ENCODE data around the gene TAPBPL. TPM values are rescaled to one million over a fixed set of nuclear protein-coding genes. Genes with fewer than 3 reads are reported as not detected.

Gene TAPBPL, protein sequence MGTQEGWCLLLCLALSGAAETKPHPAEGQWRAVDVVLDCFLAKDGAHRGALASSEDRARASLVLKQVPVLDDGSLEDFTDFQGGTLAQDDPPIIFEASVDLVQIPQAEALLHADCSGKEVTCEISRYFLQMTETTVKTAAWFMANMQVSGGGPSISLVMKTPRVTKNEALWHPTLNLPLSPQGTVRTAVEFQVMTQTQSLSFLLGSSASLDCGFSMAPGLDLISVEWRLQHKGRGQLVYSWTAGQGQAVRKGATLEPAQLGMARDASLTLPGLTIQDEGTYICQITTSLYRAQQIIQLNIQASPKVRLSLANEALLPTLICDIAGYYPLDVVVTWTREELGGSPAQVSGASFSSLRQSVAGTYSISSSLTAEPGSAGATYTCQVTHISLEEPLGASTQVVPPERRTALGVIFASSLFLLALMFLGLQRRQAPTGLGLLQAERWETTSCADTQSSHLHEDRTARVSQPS
- 10.3 and 15.7 TPM in 2 replicates for total RNA-seq

DNA sequence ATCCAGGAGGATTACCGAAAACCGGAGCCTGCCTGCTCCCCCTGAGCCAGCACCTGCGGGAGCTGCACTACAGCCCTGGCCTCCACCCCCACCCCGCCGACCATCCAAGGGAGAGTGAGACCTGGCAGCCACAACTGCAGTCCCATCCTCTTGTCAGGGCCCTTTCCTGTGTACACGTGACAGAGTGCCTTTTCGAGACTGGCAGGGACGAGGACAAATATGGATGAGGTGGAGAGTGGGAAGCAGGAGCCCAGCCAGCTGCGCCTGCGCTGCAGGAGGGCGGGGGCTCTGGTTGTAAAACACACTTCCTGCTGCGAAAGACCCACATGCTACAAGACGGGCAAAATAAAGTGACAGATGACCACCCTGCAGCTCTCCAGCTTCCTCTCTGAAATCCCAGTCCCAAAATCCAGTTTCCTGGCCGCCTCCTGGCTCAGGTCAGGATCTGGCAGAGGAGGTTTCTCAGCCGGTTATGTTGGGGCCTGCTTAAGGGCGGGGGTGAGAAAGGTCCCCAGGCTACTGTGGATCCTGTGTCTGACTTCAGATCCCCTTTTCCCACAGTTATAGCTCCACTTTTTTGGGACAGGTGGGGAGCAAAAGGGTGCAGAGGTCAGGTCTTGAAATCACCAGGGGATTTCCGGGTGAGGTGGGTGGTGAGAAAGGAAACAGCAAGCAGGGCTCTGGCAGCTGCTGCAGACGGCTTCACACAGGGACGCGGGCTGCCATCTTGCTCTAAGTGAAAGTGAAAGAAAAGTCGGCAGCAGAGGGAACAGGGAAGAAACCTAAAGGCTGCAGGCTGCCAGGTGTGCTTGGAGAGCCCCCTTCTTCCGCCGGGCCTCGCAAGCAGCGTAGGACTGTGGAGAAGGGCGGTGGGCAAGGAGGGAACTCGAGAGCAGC is at the start of gene TAPBPL:
Gene TAPBPL, plus strand, starts transcription at position 695 of the 897 bp plus-strand sequence. CDS start 207 bp downstream, outside the sequence.

DNA sequence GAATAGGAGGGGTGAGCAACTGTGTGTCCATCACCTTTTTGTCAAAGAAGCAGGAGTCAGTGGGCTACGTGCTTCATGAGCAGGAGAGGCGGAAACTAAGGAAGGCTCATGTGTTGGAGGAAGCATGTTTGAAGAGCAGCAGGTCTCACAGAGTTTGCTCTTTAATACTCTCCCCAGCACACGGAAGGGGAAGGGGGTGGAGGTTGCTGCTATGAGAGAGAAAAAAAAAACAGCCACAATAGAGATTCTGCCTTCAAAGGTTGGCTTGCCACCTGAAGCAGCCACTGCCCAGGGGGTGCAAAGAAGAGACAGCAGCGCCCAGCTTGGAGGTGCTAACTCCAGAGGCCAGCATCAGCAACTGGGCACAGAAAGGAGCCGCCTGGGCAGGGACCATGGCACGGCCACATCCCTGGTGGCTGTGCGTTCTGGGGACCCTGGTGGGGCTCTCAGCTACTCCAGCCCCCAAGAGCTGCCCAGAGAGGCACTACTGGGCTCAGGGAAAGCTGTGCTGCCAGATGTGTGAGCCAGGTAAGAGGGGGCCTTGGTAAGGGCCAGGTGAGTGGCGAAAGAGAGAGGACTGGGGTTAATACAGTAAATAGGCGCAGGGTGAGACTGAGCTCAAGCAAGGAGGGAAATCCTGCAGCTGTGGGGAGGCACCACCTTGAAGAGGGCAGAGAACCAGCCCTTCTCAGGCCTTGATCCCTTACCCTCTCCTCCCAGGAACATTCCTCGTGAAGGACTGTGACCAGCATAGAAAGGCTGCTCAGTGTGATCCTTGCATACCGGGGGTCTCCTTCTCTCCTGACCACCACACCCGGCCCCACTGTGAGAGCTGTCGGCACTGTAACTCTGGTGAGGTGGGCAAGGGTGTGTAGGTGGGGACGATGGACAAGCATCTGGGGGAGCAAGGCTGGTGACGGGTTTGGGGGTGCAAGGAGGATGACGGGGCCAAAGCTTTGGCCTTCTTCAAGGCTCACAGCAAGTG is 6.8 kb upstream of the TAPBPL start, which contains the start of gene CD27:
Gene CD27, plus strand, starts transcription at position 252 of the 985 bp plus-strand sequence. Its CDS starts 141 bp downstream, at position 393.

DNA sequence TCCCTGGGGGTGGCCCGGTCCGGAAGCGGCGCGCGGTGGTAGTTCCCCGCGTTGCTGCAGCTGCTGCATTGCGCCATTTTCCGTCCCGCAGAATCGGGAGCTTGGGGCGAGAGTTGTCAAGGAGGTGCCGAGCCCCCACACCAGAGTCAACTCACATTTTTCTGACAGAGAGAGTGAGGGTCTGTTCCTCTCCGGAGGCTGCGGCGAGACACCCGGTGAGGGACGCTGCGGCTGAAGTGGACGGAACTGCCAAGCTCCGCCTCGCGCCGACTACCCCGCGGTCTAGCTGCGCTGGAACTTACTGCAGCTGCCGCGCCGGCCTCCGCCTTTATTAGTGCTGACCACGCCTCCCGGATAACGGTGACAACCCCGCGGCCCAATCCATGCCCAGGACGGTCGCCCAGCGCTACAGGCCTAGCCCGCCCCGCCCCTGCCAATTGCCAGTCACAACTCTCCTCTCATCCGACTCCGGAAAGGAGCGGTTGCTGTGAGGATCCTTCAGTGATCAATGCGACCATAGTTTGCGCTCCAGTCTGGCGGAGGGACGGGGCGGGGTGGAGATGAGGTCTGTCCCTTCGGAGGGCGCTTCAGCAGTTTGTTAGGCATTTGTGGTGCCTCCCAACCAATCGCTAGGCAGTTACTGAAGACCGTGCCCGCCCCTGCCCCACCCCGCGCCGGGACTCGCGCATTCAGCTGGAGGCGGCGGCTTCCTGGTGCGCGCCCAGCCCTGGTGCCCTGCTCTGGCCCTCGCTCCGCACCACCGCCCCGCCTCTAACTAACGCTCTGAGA is 18.7 kb downstream of the TAPBPL start, which contains the start of gene VAMP1:
Gene VAMP1, minus strand, starts transcription at position 303 of the 789 bp plus-strand sequence. Its CDS starts 146 bp downstream, at position 157.

DNA sequence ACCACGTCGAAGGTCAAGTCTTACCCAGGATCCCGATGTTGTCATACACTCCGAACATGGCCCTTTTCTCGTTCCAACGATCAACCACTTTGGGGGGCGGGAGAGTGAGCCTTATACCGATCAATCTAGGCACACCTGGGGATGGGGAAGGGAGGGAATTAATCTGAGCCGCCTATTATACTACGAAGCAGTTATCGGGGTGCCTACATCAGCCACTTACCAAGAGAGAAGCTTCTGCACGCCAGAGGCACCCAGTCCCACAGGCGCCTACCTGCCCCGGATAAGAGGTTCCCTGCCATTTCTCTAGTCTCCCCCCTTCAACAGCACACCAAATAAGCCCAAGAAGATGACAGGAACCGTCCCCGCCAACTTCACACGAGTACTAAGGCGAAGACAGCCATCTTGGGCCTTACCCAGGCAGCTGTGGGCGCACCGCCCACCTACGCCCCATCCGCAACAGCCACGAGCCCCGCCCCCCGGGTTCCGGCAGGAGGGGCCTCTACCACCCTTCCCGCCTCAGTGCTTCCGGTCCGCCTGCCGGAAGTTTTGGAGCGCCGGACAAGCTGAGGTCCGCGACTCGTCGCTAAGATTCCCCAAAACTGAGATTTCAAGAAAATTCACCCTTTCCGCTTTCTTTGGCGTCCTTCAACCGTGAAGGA is 41.1 kb downstream of the TAPBPL start, which contains the start of gene MRPL51:
Gene MRPL51, minus strand, starts transcription at position 425 of the 659 bp plus-strand sequence. Its CDS starts 126 bp downstream, at position 299.

DNA sequence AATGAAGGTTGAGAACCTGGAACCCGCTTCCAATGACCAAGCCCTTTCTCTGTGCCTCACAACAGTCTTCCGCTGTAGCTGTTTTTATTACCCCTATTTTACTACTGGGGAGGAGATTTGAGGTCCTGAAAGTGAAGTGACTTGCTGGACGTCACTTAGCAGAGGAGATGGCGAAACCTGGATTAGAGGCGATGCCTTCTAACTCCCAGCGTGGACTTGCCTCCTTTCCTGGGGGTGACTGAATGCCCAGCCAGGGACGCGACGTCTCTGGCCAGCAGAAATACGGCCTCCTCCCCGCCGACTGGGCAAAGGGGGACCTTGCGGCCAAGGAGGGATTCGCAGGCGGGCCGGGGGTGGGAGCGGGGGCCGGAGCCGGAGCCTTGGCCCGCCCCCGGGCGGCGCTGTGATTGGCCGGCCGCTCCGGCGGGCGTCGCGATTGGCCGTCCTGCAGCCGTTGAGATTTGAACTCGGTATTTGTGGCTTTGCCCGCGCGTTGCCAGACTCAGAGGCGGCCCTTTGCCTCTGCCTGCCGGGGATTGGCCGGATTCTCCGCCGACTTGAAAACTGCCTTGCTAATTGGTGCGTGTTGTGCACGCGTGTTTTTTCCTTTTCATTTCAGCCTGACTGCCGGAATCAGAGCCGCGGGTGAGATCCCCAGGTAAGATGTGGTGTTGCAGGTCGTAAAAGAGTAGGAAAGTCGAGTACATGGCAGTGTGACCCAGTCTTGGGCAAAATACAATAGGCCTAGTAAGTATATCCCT is 41.8 kb downstream of the TAPBPL start, which contains the start of gene NCAPD2:
Gene NCAPD2, plus strand, starts transcription at position 606 of the 761 bp plus-strand sequence. CDS start 997 bp downstream, outside the sequence.

Other genes with a start within 250 kb of the TAPBPL start
- not detected in 2 replicates for gene PLEKHG6, start 141.4 kb upstream of the TAPBPL start, total RNA-seq
- gene TNFRSF1A, start 110.0 kb upstream of the TAPBPL start, total RNA-seq = 93.4 and 152 TPM in 2 replicates
- 0.28 and 0.30 TPM in 2 replicates for gene SCNN1A, start 76.5 kb upstream of the TAPBPL start, total RNA-seq
- gene LTBR, start 67.9 kb upstream of the TAPBPL start, total RNA-seq = 52.1 and 63.8 TPM in 2 replicates
- not detected in 2 replicates for gene CD27, start 7.1 kb upstream of the TAPBPL start, total RNA-seq
- gene VAMP1, start 18.6 kb downstream of the TAPBPL start, total RNA-seq = 5.3 and 7.4 TPM in 2 replicates
- 91.5 and 97.4 TPM in 2 replicates for gene MRPL51, start 41.2 kb downstream of the TAPBPL start, total RNA-seq
- 34.4 and 64.1 TPM in 2 replicates for gene NCAPD2, start 42.1 kb downstream of the TAPBPL start, total RNA-seq
- gene GAPDH, start 82.5 kb downstream of the TAPBPL start, total RNA-seq = 7,061 and 9,871 TPM in 2 replicates
- gene IFFO1, start 104.0 kb downstream of the TAPBPL start, total RNA-seq = 10.4 and 11.8 TPM in 2 replicates
- 20.8 and 32.5 TPM in 2 replicates for gene NOP2, start 116.2 kb downstream of the TAPBPL start, total RNA-seq
- 195 and 243 TPM in 2 replicates for gene CHD4, start 155.3 kb downstream of the TAPBPL start, total RNA-seq
- gene LPAR5, start 183.9 kb downstream of the TAPBPL start, total RNA-seq = not detected in 2 replicates
- 0.46 TPM in 1 of 2 replicates, not detected in the other for gene ACRBP, start 195.4 kb downstream of the TAPBPL start, total RNA-seq
- 26.4 and 36.8 TPM in 2 replicates for gene ING4, start 211.1 kb downstream of the TAPBPL start, total RNA-seq
- 11.0 and 20.2 TPM in 2 replicates for gene ZNF384, start 237.3 kb downstream of the TAPBPL start, total RNA-seq
- 0.23 and 0.30 TPM in 2 replicates for gene PIANP, start 248.8 kb downstream of the TAPBPL start, total RNA-seq